Stimulated activated CD4-positive, alpha-beta T cell treated with anti-CD3 and anti-CD28 coated beads, Interleukin-15, amount 100 ng/mL, for 24 hours (primary cell): ENCODE data around the gene DGKQ.
"Not testable (repeated sequence)": the region's sequence is repeated elsewhere in the genome, so short reads cannot be mapped to it uniquely, and the experiment has no call there.

Experiments used
- DNase-seq: peaks from one replicate; pipeline ENCODE4 v3.0.0-alpha.2; 2020

Gene DGKQ

DNA sequence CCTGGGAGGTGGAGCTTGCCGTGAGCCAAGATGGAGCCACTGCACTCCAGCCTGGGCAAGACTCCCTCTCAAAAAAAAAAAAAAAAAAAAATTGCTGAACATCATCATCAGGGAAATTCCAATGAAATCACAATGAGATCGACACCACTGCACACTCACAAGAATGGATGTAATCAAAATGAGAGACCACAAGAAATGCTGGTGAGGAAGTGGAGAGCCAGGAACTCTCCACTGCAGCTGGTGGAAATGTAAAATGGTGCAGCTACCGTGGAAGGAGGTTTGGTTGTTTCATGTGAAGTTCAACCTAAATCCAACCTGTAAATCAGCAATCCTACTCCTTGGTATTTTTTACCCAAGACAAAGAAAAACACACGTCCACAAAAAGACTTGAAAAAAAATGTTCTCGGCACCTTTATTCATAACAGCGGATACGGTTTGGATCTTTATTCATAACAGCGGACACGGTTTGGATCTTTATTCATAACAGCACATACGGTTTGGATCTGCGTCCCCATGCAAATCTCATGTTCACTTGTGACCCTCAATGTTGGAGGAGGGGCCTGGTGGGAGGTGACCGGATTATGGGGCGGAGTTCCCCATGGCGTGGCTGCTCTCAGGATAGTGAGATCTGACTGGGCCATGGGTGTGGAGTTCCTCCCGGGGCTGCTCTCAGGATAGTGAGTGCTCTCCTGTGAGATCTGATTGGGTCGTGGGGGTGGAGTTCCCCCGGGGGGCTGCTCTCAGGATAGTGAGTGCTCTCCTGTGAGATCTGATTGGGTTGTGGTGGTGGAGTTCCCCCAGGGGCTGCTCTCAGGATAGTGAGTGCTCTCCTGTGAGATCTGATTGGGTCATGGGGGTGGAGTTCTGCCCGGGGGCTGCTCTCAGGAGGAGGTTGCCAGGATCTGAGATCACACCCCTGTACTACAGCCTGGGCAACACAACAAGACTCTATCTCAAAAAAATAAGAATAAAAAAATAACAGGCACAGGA lies 49.0 kb downstream of the DGKQ start:
- DNase-seq = peak; percentile 46

DNA sequence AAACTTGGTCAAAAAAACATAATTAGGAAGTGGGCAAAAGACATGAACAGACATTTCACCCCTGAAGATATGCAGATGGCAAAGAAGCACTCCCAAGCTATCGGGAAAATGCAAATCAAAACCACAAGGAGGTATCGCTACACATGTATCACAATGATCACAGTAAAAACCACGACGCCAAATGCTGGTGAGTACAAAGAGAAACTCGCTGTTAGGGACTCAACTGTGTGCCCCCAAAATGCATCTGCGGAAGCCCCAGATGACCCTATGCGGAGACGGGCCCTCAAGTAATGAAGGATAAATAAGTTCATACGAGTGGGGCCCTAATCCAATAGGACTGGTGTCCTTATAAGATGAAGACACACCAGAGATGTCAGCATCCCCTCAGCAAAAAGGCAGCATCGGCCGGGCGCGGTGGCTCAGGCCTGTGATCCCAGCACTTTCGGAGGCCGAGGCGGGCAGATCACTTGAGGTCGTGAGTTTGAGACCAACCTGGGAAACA lies 51.5 kb downstream of the DGKQ start:
- peak; percentile 31 for DNase-seq

GRCh38 chr4:919004-919680 lies 54.2 kb downstream of the DGKQ start:
- DNase-seq = not testable (repeated sequence)

- not testable (repeated sequence) for DNase-seq
These were observed 54.8 kb downstream of the DGKQ start for GRCh38 chr4:918591-918990.

DNA sequence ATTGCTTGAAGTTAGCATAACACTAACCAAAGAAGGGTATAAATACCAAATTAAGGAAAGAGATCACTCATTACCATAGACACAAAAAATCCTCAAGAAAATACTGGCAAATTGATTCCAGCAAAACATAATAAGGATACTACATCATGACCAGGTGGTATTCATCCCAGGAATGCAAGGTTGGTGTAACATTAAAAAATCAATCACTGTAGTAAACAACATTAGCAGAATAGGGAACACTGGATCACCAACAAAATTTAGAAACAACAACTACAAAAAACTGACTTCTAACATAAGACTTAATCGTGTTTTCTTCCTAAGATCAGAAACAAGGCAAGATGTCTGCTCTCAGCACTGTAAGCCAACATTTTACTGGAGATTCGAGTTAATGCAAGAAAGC lies 55.4 kb downstream of the DGKQ start:
- DNase-seq = no peak

GRCh38 chr4:917466-917865 lies 55.9 kb downstream of the DGKQ start:
- DNase-seq = no peak

DNA sequence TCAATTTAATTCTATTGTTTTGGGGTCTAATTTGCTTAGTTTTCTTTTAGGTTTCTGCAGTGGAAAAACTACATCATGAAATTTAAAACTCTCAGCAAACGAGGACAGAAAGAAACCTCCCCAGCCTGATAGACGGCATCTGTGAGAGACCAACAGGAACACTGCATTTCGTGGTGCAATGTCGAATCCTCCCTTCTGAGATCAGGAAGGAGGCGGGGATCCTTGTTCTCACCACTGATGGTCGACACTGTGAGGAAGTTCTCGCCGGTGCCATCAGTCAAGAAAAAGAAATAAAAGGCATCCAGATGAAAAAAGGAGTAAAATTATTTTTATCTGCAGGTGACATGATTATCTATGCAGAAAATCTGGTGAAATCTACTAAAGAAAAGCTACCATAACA lies 57.8 kb downstream of the DGKQ start:
- DNase-seq = no peak

GRCh38 chr4:915041-915474 lies 58.3 kb downstream of the DGKQ start:
- no peak for DNase-seq

DNA sequence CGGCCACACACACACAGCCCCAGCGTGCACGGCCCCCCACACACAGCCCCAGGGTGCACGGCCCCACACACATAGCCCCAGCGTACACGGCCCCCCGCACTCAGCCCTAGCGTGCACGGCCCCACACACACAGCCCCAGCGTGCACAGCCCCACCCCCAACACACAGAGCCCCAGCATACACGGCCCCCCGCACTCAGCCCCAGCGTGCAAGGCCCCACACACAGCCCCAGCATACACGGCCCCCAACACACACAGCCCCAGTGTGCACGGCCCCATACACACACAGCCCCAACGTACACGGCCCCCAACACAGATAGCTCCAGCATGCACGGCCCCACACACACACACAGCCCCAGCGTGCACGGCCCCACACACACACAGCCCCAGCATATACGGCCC lies 58.8 kb downstream of the DGKQ start:
- no peak for DNase-seq

DNA sequence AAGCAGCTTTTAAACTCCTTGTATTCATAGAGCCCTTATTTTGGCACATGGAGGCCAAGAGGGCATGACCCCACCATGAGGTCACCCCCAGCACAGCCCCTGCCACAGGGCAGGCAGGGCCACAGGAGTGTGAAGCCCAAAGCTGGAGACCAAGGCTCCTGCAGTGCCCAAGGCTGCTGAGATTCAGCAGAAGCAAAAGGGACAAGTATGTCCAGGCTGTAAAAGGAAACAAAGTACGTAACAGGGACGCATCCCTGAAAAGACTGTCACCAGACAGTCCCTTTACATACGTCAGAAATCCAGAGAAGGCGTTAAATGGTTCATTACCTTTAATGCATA lies 60.1 kb downstream of the DGKQ start:
- no peak for DNase-seq

GRCh38 chr4:912548-913279 lies 60.7 kb downstream of the DGKQ start:
- no peak for DNase-seq

DNA sequence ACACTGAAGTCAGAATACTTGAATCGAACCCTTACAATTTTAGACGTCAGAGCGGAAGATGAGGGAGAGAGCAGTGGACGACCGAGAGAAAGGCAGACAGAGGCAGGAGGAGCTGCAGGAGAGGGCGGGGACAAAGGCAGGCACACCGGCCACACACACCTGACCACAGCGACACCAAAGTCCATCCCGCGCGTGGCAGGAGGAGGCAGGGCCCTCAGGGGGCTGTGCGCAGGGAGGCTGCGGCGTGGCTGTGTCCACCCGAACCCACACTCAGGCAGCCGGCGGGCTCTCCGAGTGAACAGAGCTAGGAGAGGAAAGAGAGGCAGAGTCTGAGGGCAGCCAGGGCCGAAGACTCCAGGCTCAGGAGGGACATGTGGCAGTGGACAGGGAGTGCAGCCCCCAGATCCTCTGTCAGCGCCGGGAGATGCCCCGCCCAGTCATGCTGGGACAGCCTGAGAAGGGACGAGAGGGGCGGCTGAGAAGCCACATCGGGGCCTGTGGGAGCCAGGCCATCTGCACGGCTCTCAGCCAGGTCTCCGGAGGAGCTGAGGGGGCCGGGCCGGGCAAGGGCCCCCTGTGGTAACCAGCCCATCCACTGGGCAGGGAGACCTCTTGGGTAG lies 61.4 kb downstream of the DGKQ start:
- no peak for DNase-seq

DNA sequence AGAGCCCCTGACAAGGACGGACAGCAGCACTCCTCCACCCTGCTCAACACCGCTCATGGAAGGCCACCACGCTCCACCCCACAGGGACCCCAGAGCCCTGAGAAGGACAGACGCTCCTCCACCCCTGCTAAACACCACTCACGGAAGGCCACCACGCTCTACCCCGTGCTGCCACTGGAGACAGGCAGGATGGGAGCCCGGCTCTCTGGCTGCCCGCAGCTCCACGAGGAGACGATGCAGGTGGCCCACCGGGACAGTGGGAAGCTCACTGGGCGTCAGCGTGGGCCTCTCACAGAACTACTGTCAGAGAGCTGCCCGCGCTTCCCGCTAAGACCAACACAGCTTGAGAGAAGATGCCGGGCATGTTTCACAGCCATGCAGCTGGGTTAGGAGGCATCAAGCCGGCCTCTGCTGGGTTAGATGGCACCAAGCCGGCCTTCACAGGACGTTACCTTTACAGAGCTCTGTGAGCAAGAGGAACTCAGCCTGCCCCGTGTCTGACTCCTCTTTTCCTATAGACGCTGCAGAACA lies 62.1 kb downstream of the DGKQ start:
- DNase-seq = no peak

- DNase-seq = no peak
These were observed 62.8 kb downstream of the DGKQ start for GRCh38 chr4:910366-911091.

GRCh38 chr4:909821-910220 lies 63.5 kb downstream of the DGKQ start:
- DNase-seq = no peak

DNA sequence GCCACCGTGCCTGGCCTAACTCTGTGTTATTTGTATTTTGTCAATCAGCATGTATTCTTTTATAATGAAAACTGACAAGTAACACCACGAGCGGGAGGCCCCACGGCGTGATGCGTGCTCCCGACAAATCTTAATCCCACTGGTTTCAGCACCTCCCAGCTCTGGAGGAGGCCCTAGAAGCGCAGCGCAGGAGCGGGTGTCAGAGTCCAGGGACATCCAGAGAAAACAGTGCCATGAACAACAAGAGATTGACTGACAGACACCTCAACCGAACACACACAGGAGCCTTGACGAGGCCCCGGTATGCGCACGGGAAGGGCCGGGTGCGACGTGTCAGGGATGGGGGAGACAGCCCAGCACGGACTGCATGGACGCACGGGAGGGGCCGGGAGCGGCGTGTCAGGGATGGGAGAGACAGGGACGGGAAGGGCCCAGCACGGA lies 64.2 kb downstream of the DGKQ start:
- no peak for DNase-seq
